ENCODE data around the gene FOLR3. TPM values are rescaled to one million over a fixed set of nuclear protein-coding genes. Genes with fewer than 3 reads are reported as not detected.

Gene FOLR3
- total and polyA plus RNA-seq, 9 of the 15 experiments (the other 6 are each of a cell fraction or from before 2014, with no cell fraction given), result not detected

- TF ChIP-seq REST (IDR thresholded peaks at IDR 0.05; ENCODE audit: borderline replicate concordance) (0 out of 2 replicates have a peak, but pooled peaks have one; percentile 4), REST (CRISPR knock-in tag; IDR thresholded peaks at IDR 0.05; ENCODE audit: low read depth) (no peak), ZMIZ1 (IDR thresholded peaks at IDR 0.05; ENCODE audit: low read depth in 2 of 2, low read length in 2 of 2) (peak in 1 of 2 experiments; percentile 53; a peak in 1 of 4 replicates), SLC30A9 (CRISPR knock-in tag; IDR thresholded peaks at IDR 0.05) (no peak), EP300 (IDR thresholded peaks at IDR 0.05; ENCODE audit: low read length) (peak; percentile 34; the same call in 1 of the 2 replicates), E2F6 (IDR thresholded peaks at IDR 0.05; ENCODE audit: borderline replicate concordance in 1 of 2, extremely low read depth in 1 of 2, insufficient read depth in 1 of 2, insufficient read length in 1 of 2, low read depth in 1 of 2, low read length in 1 of 2, poor library complexity in 1 of 2, severe bottlenecking in 1 of 2) (peak; percentile 82), SFPQ (IDR thresholded peaks at IDR 0.05; ENCODE audit: low read depth, low read length) (no peak), U2AF2 (optimal IDR thresholded peaks at IDR 0.05; ENCODE audit: low read depth, low read length) (no peak), CAMTA2 (CRISPR knock-in tag; conservative IDR thresholded peaks at IDR 0.05) (no peak), MTA1 (IDR thresholded peaks at IDR 0.05; ENCODE audit: borderline replicate concordance) (peak; percentile 79; the same call in 1 of the 2 replicates)
These were observed 23.2 kb upstream of the FOLR3 start, which contains the start of gene ANAPC15 (continued) for GRCh38 chr11:72112143-72112977.
